DND-41 (cell line): ENCODE measurements around the gene RNASEL.

Experiments
- EZH2 ChIP-seq: IDR thresholded peaks from 3 replicates; pipeline ENCODE4 v1.6.1; 2012; ENCODE audit warnings: borderline replicate concordance, low read depth, mild to moderate bottlenecking, moderate library complexity, low read length, inconsistent platforms; ENCODE audit not compliant: severe bottlenecking
- TF ChIP-seq, protein P1 (sequence below): IDR thresholded peaks from 2 replicates; pipeline ENCODE4 v1.5.1; 2012; ENCODE audit warnings: borderline replicate concordance, low read length, moderate library complexity, mild to moderate bottlenecking; ENCODE audit not compliant: poor library complexity, severe bottlenecking; ENCODE audit errors: extremely low read depth

DNA sequence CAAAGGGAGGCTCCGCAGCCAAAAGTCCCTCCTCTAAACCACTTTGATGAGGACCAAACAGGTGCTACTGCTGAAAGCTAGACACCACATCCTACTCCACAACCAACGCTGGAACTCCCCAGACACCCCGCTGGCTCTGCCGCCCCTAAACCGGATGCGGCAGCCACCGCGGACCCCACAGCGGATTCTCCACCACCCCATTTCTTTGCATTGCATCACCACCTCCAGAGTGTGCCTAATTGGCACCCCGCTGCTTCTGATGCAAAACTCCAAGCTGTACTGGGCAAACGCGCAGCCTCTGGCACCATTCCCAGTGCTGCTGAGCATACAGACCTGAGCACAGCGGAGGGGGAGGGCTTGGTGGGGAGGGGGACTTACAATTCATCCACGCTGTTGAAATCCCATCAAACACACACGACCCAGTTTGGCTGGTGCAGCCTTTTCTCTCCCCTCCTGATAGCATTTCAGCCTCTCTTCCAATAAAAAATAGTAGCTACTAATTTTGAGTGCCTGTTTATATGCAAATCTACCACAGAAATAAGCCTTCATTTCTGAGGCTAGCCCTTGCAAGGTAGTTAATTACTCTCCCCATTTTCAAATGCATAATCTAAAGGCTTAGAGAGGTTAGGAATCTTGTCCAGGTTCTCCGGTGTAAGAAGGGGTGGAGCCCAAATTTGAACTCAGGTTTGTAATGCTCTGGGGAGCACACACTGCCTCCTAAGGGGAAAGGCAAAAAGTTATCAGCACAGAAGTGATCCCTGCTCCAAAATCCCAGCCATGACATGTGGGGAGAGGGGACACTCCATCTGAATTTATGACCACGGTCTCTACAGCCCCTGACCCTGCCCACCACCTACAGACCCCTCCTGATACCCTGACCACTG, 27.3 kb upstream of the RNASEL start:
- TF ChIP-seq, protein P1, sequence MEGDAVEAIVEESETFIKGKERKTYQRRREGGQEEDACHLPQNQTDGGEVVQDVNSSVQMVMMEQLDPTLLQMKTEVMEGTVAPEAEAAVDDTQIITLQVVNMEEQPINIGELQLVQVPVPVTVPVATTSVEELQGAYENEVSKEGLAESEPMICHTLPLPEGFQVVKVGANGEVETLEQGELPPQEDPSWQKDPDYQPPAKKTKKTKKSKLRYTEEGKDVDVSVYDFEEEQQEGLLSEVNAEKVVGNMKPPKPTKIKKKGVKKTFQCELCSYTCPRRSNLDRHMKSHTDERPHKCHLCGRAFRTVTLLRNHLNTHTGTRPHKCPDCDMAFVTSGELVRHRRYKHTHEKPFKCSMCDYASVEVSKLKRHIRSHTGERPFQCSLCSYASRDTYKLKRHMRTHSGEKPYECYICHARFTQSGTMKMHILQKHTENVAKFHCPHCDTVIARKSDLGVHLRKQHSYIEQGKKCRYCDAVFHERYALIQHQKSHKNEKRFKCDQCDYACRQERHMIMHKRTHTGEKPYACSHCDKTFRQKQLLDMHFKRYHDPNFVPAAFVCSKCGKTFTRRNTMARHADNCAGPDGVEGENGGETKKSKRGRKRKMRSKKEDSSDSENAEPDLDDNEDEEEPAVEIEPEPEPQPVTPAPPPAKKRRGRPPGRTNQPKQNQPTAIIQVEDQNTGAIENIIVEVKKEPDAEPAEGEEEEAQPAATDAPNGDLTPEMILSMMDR: no peak
- TF ChIP-seq EZH2: no peak
